Activated CD8-positive, alpha-beta T cell treated with anti-CD3 and anti-CD28 coated beads for 36 hours (primary cell): ENCODE data around the gene CYP26B1. TPM values are rescaled to one million over a fixed set of nuclear protein-coding genes. Genes with fewer than 3 reads are reported as not detected.

Source experiments
- ATAC-seq: fragments of 200-7000 bp; cut with Tn5 transposase; one replicate; pipeline ENCODE4 v1.10.0; 2021; ENCODE audit warnings: mild to moderate bottlenecking, moderate library complexity
- CTCF ChIA-PET: fragments of 350-600 bp; sonication (Branson Sonifier 250); formaldehyde crosslinking; loops from one replicate; lab custom pipeline; 2021; ENCODE audit warnings: antibody characterized with exemption; lab: Charles Lee
- POLR2A ChIA-PET: fragments of 350-600 bp; sonication (Branson Sonifier 250); formaldehyde crosslinking; loops from one replicate; lab custom pipeline; 2021; ENCODE audit warnings: antibody characterized with exemption; lab: Charles Lee
- DNase-seq: peaks from one replicate; pipeline ENCODE4 v3.0.0-alpha.2; 2020
- H3K27ac Mint-ChIP-seq: one replicate; pipeline ENCODE4 v1.8.0; 2021; ENCODE audit warnings: mild to moderate bottlenecking, mixed read lengths
- H3K27me3 Mint-ChIP-seq: one replicate; pipeline ENCODE4 v1.8.0; 2021; ENCODE audit warnings: mixed read lengths
- H3K36me3 Mint-ChIP-seq: one replicate; pipeline ENCODE4 v1.8.0; 2021; ENCODE audit warnings: low read depth, mixed read lengths
- H3K4me1 Mint-ChIP-seq: one replicate; pipeline ENCODE4 v1.8.0; 2021; ENCODE audit warnings: low read depth, mixed read lengths
- H3K4me3 Mint-ChIP-seq: one replicate; pipeline ENCODE4 v1.8.0; 2021; ENCODE audit warnings: mild to moderate bottlenecking, moderate library complexity, mixed read lengths
- H3K9me3 Mint-ChIP-seq: one replicate; pipeline ENCODE4 v1.8.0; 2021; ENCODE audit warnings: mixed read lengths
- CTCF ChIP-seq: fragments of 200-600 bp; IDR thresholded peaks from one replicate; pipeline ENCODE4 v1.8.0; 2022; ENCODE audit warnings: antibody characterized with exemption, mild to moderate bottlenecking
- intact Hi-C: fragments of 100-400 bp; cut with micrococcal nuclease; formaldehyde crosslinking; loops from one replicate; pipeline ENCODE4 v1.10.0; 2022
- total RNA-seq, 2 experiments: library from RNA; stranded (reverse); gene quantifications; one replicate each; pipeline ENCODE4 v1.2.3, GENCODE V29; 2021

CYP26B1 gene
- total RNA-seq, 2 experiments from 2014 or later, result not detected

GRCh38 chr2:72176281-72176680 lies 28.6 kb upstream of the CYP26B1 start:
- POLR2A ChIA-PET, result no interaction called here
- CTCF ChIA-PET, result interaction anchor here (1.5 kb wide), 1 partner anchor 430 kb away, joined by 3 read pairs; no protein-coding TSS in a partner anchor

GRCh38 chr2:72175636-72176035 lies 28.0 kb upstream of the CYP26B1 start:
- Mint-ChIP-seq H3K4me3 (no peak overlapping the region), H3K27me3 (peaks cover 2% of the 10 kb centered on the region), H3K9me3 (no peaks in the 10 kb centered on the region), H3K36me3 (peaks cover 10% of the 10 kb centered on the region), H3K4me1 (no peaks in the 10 kb centered on the region), H3K27ac (no peak overlapping the region)
- CTCF ChIA-PET, result interaction anchor here (1.5 kb wide), 1 partner anchor 430 kb away, joined by 3 read pairs; no protein-coding TSS in a partner anchor
- no peak for TF ChIP-seq CTCF
- ATAC-seq (no peak), DNase-seq (no peak)
- intact Hi-C loops, result no loop called here
- POLR2A ChIA-PET, result no interaction called here

More at GRCh38 chr2:72176281-72176680, 28.6 kb upstream of the CYP26B1 start:
- TF ChIP-seq CTCF, result no peak
- peaks cover 10% of the 10 kb centered on the region for H3K36me3 Mint-ChIP-seq
- no peaks in the 10 kb centered on the region for H3K4me1 Mint-ChIP-seq
- H3K27ac Mint-ChIP-seq, result no peak overlapping the region
- ATAC-seq, result no peak
- H3K27me3 Mint-ChIP-seq, result no peaks in the 10 kb centered on the region
- intact Hi-C loops, result no loop called here
- no peaks in the 10 kb centered on the region for H3K9me3 Mint-ChIP-seq
- no peak for DNase-seq
- no peak overlapping the region for H3K4me3 Mint-ChIP-seq

- H3K27ac Mint-ChIP-seq, result no peak overlapping the region
- peaks cover 2% of the 10 kb centered on the region for H3K27me3 Mint-ChIP-seq
- no peak for TF ChIP-seq CTCF
- H3K4me3 Mint-ChIP-seq, result no peak overlapping the region
- ATAC-seq, result no peak
- CTCF ChIA-PET, result interaction anchor here (3.0 kb wide), 1 partner anchor 23 kb away, joined by 8 read pairs; no protein-coding TSS in a partner anchor
- no peaks in the 10 kb centered on the region for H3K4me1 Mint-ChIP-seq
- no peaks in the 10 kb centered on the region for H3K9me3 Mint-ChIP-seq
- H3K36me3 Mint-ChIP-seq, result peaks cover 2% of the 10 kb centered on the region
- intact Hi-C loops, result no loop called here
- POLR2A ChIA-PET, result no interaction called here
- DNase-seq, result no peak
These were observed 26.1 kb upstream of the CYP26B1 start for GRCh38 chr2:72173640-72174321.

- Mint-ChIP-seq H3K27me3 (peaks cover 2% of the 10 kb centered on the region), H3K4me1 (no peaks in the 10 kb centered on the region), H3K27ac (no peak overlapping the region), H3K9me3 (no peaks in the 10 kb centered on the region), H3K36me3 (no peaks in the 10 kb centered on the region), H3K4me3 (no peak overlapping the region)
- intact Hi-C loops, result no loop called here
- ChIA-PET POLR2A (no interaction called here), CTCF (interaction anchor here (3.0 kb wide), 1 partner anchor 22 kb away, joined by 8 read pairs; no protein-coding TSS in a partner anchor)
- ATAC-seq (no peak), DNase-seq (no peak)
- TF ChIP-seq CTCF, result no peak
These were observed 24.8 kb upstream of the CYP26B1 start for GRCh38 chr2:72172478-72172877.

GRCh38 chr2:72166279-72166678 lies 18.6 kb upstream of the CYP26B1 start:
- intact Hi-C loops, result no loop called here
- no peak overlapping the region for H3K27ac Mint-ChIP-seq
- ATAC-seq (no peak), DNase-seq (no peak)
- H3K4me3 Mint-ChIP-seq, result no peak overlapping the region
- H3K9me3 Mint-ChIP-seq, result no peaks in the 10 kb centered on the region
- H3K4me1 Mint-ChIP-seq, result no peaks in the 10 kb centered on the region
- ChIA-PET CTCF (interaction anchor here (2.7 kb wide), 1 partner anchor 16 kb away, joined by 7 read pairs; no protein-coding TSS in a partner anchor), POLR2A (no interaction called here)
- no peak for TF ChIP-seq CTCF
- peaks cover 7% of the 10 kb centered on the region for H3K27me3 Mint-ChIP-seq
- H3K36me3 Mint-ChIP-seq, result no peaks in the 10 kb centered on the region
